Caco-2 (cell line): ENCODE data around the gene UBXN2A. TPM values are rescaled to one million over a fixed set of nuclear protein-coding genes. Genes with fewer than 3 reads are reported as not detected.

Experiments
- BruUV-seq: library from RNA; stranded (reverse); fragments of 400-500 nt; replicated peaks from 2 replicates; lab custom pipeline; 2021; lab: Mats Ljungman, UMichigan
- CTCF ChIA-PET: fragments of 300-600 bp; sonication (Branson Sonifier 250); formaldehyde crosslinking; loops from one replicate; lab custom pipeline; 2022; ENCODE audit warnings: antibody characterized with exemption; lab: Charles Lee
- POLR2A ChIA-PET: fragments of 300-600 bp; sonication (Branson Sonifier 250); formaldehyde crosslinking; loops from one replicate; lab custom pipeline; 2022; ENCODE audit warnings: antibody characterized with exemption; lab: Charles Lee
- DNase-seq, 2 experiments: peaks; one replicate each; pipeline versions ENCODE4 v3.0.0 to v3.0.0-alpha.2; 2020 to 2022
- H3K27me3 ChIP-seq: replicated peaks from 2 replicates; pipeline ENCODE4 v1.6.0; 2011; ENCODE audit warnings: low read length; ENCODE audit not compliant: control insufficient read depth, insufficient read depth
- H3K36me3 ChIP-seq: 2 replicates; pipeline ENCODE4 v1.5.1; 2011; ENCODE audit warnings: low read length; ENCODE audit not compliant: control insufficient read depth, insufficient read depth
- H3K4me1 ChIP-seq: fragments of 250-450 bp; sonication (Bioruptor Pico); 2 replicates; pipeline ENCODE4 v1.5.1; 2020; ENCODE audit warnings: mild to moderate bottlenecking
- H3K4me3 ChIP-seq: 2 replicates; pipeline ENCODE4 v1.5.1; 2011; ENCODE audit warnings: low read depth, mild to moderate bottlenecking, control low read depth, low read length
- H3K9me3 ChIP-seq: fragments of 250-450 bp; sonication (Bioruptor Pico); 2 replicates; pipeline ENCODE4 v1.5.1; 2020; ENCODE audit warnings: mild to moderate bottlenecking, moderate library complexity
- H3K27ac Mint-ChIP-seq: one replicate; pipeline ENCODE4 v1.8.0; 2022; ENCODE audit warnings: mixed read lengths; ENCODE audit not compliant: unreplicated experiment
- H3K27me3 Mint-ChIP-seq: one replicate; pipeline ENCODE4 v1.8.0; 2022; ENCODE audit warnings: mixed read lengths; ENCODE audit not compliant: insufficient read depth, unreplicated experiment
- H3K36me3 Mint-ChIP-seq: one replicate; pipeline ENCODE4 v1.8.0; 2022; ENCODE audit warnings: mild to moderate bottlenecking, mixed read lengths; ENCODE audit not compliant: insufficient read depth, unreplicated experiment
- H3K4me1 Mint-ChIP-seq: one replicate; pipeline ENCODE4 v1.8.0; 2022; ENCODE audit warnings: low read depth, mixed read lengths; ENCODE audit not compliant: unreplicated experiment
- H3K4me3 Mint-ChIP-seq: one replicate; pipeline ENCODE4 v1.8.0; 2022; ENCODE audit warnings: mild to moderate bottlenecking, moderate library complexity, mixed read lengths; ENCODE audit not compliant: unreplicated experiment
- H3K9me3 Mint-ChIP-seq: one replicate; pipeline ENCODE4 v1.8.0; 2022; ENCODE audit warnings: mixed read lengths; ENCODE audit not compliant: unreplicated experiment
- intact Hi-C: fragments of 100-400 bp; cut with micrococcal nuclease; formaldehyde crosslinking; loops from one replicate; pipeline ENCODE4 v1.10.0; 2022; ENCODE audit not compliant: unreplicated experiment
- total RNA-seq: library from RNA; stranded (reverse); gene quantifications from 2 replicates; pipeline ENCODE4 v1.2.3, GENCODE V29; 2022
- TF ChIP-seq, protein P1 (sequence below), 2 experiments: fragments of 200-600 bp in 1 of 2; IDR thresholded peaks; 1 replicate in 1 of 2; 2 replicates in 1 of 2; pipeline versions ENCODE4 v1.5.1 to v1.8.0; 2011 to 2022; ENCODE audit warnings: antibody characterized with exemption in 1 of 2, control low read depth in 1 of 2, inconsistent platforms in 1 of 2, low read depth in 1 of 2, low read length in 1 of 2, mild to moderate bottlenecking in 1 of 2, moderate library complexity in 1 of 2; ENCODE audit not compliant: insufficient read depth in 1 of 2, severe bottlenecking in 1 of 2, unreplicated experiment in 1 of 2

UBXN2A gene
- total RNA-seq, 1 experiment from 2014 or later: 22.0 TPM

DNA sequence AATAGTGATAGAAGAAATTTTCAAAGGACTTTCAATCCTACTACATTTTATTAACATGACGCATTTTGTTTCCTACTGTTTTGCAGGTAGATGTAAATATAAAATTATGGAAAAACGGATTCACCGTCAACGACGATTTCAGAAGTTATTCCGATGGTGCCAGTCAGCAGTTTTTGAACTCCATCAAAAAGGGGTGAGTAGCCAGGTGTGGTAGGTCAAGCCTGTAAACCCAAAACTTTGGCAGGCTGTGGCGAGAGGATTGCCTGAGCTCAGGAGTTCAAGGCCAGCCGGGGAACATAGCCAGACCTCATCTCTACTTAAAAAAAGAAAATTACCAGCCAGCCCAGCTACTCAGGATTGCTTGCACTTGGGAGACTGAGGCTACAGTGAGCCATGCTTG, 36.6 kb downstream of the UBXN2A start:
- Histone ChIP-seq H3K4me3 (no peak overlapping the region), H3K36me3 (no peaks in the 10 kb centered on the region; the same call in 1 of the 2 replicates), H3K27me3 (no peaks in the 10 kb centered on the region), H3K4me1 (no peaks in the 10 kb centered on the region), H3K9me3 (no peaks in the 10 kb centered on the region)
- no peak overlapping the region for H3K4me3 Mint-ChIP-seq
- TF ChIP-seq, protein P1, sequence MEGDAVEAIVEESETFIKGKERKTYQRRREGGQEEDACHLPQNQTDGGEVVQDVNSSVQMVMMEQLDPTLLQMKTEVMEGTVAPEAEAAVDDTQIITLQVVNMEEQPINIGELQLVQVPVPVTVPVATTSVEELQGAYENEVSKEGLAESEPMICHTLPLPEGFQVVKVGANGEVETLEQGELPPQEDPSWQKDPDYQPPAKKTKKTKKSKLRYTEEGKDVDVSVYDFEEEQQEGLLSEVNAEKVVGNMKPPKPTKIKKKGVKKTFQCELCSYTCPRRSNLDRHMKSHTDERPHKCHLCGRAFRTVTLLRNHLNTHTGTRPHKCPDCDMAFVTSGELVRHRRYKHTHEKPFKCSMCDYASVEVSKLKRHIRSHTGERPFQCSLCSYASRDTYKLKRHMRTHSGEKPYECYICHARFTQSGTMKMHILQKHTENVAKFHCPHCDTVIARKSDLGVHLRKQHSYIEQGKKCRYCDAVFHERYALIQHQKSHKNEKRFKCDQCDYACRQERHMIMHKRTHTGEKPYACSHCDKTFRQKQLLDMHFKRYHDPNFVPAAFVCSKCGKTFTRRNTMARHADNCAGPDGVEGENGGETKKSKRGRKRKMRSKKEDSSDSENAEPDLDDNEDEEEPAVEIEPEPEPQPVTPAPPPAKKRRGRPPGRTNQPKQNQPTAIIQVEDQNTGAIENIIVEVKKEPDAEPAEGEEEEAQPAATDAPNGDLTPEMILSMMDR (IDR thresholded peaks at IDR 0.05; ENCODE audit: insufficient read depth in 1 of 2, low read depth in 1 of 2, low read length in 1 of 2, severe bottlenecking in 1 of 2, unreplicated experiment in 1 of 2): no peak
- H3K27ac Mint-ChIP-seq: no peak overlapping the region
- no peaks in the 10 kb centered on the region for H3K9me3 Mint-ChIP-seq
- BruUV-seq: no TSS peak
- no peak for DNase-seq
- peaks cover 25% of the 10 kb centered on the region for H3K36me3 Mint-ChIP-seq
- H3K27me3 Mint-ChIP-seq: no peaks in the 10 kb centered on the region
- ChIA-PET POLR2A (no interaction called here), CTCF (interaction anchor here (1.1 kb wide), 1 partner anchor 50 kb away, joined by 3 read pairs; the partner anchor contains the start of gene ATAD2B)
- intact Hi-C loops: no loop called here
- H3K4me1 Mint-ChIP-seq: no peaks in the 10 kb centered on the region

DNA sequence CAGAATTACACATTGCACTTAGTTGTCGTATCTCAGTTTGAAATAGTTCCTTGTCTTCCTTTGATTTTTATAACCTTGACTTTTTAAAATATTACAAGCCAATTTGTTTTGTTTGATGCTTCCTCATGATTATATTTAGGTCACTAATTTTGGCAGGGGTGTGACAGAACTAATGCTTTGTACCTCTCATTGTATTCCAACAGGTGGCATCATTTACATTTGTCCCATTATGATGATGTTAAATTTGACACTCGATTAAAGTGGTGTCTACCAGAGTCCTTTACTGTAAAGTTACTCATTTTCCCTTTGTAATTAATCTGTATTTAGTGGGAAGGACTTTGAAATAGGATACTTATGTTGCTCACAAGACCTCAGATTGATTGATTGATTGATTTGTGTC, 48.1 kb downstream of the UBXN2A start:
- no peaks in the 10 kb centered on the region for H3K27me3 Mint-ChIP-seq
- Histone ChIP-seq H3K36me3 (no peaks in the 10 kb centered on the region), H3K27me3 (no peaks in the 10 kb centered on the region), H3K4me1 (no peaks in the 10 kb centered on the region), H3K9me3 (no peaks in the 10 kb centered on the region), H3K4me3 (no peak overlapping the region)
- no peak for DNase-seq
- no TSS peak for BruUV-seq
- no peaks in the 10 kb centered on the region for H3K4me1 Mint-ChIP-seq
- TF ChIP-seq, protein P1 (IDR thresholded peaks at IDR 0.05; ENCODE audit: insufficient read depth in 1 of 2, low read depth in 1 of 2, low read length in 1 of 2, severe bottlenecking in 1 of 2, unreplicated experiment in 1 of 2): peak; percentile 21 to 36
- ChIA-PET CTCF (no interaction called here), POLR2A (no interaction called here)
- intact Hi-C loops: loop anchor here (1.0 to 2.0 kb wide), 3 partner anchors 72 to 392 kb away; partner anchors contain the start of gene TP53I3
- no peak overlapping the region for H3K4me3 Mint-ChIP-seq
- peaks cover 6% of the 10 kb centered on the region for H3K36me3 Mint-ChIP-seq
- no peak overlapping the region for H3K27ac Mint-ChIP-seq
- no peaks in the 10 kb centered on the region for H3K9me3 Mint-ChIP-seq

DNA sequence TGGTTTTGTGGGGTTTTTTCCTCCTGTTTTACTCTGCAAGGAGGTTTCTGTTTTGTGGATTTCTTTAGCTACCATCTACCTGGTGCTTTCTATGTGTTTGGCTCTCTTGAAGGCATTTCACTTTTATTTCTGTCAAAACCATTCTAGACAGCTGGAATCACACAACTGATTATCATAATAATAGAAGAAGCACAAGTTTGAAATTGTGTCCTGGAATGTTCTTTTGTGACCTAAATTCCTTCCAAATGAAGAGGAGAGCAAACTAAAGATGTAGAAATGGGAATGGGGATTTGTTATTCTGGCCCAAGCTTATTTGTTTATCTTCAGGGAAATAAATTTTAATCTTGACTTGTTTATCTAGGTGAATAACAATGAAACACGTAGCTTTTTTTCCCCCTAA, 52.7 kb downstream of the UBXN2A start:
- intact Hi-C loops: loop anchor here (2.0 kb wide), 1 partner anchor 52 kb away; the partner anchor contains the start of gene UBXN2A
- Mint-ChIP-seq H3K4me1 (peaks cover 8% of the 10 kb centered on the region), H3K27me3 (no peaks in the 10 kb centered on the region), H3K4me3 (no peak overlapping the region), H3K36me3 (peaks cover 19% of the 10 kb centered on the region), H3K9me3 (no peaks in the 10 kb centered on the region), H3K27ac (no peak overlapping the region)
- ChIA-PET CTCF (no interaction called here), POLR2A (no interaction called here)
- BruUV-seq: no TSS peak
- DNase-seq: no peak
- no peak overlapping the region for H3K4me3 ChIP-seq
- H3K27me3 ChIP-seq: no peaks in the 10 kb centered on the region
- no peaks in the 10 kb centered on the region for H3K36me3 ChIP-seq
- no peaks in the 10 kb centered on the region for H3K9me3 ChIP-seq
- TF ChIP-seq, protein P1 (IDR thresholded peaks at IDR 0.05; ENCODE audit: insufficient read depth in 1 of 2, low read depth in 1 of 2, low read length in 1 of 2, severe bottlenecking in 1 of 2, unreplicated experiment in 1 of 2): no peak
- H3K4me1 ChIP-seq: no peaks in the 10 kb centered on the region
